Duodenal mucosa (tissue), 2 donors: ENCODE results near the gene STPG2.

Experiments used
- H3K27ac ChIP-seq: one replicate; pipeline ENCODE4 v1.7.0; 2013; ENCODE audit warnings: low read depth, low read length
- H3K27me3 ChIP-seq, 2 donors: one replicate each; pipeline ENCODE4 v1.7.0; 2013; ENCODE audit warnings: low read length in 2 of 2, control low read depth in 1 of 2; ENCODE audit not compliant: insufficient read depth in 2 of 2, control insufficient read depth in 1 of 2
- H3K36me3 ChIP-seq, 2 donors: one replicate each; pipeline ENCODE4 v1.7.0; 2013; ENCODE audit warnings: low read length in 2 of 2, control low read depth in 1 of 2; ENCODE audit not compliant: insufficient read depth in 2 of 2, control insufficient read depth in 1 of 2
- H3K4me1 ChIP-seq, 2 donors: one replicate each; pipeline ENCODE4 v1.7.0; 2013; ENCODE audit warnings: low read length in 2 of 2, control low read depth in 1 of 2; ENCODE audit not compliant: insufficient read depth in 2 of 2, control insufficient read depth in 1 of 2
- H3K4me3 ChIP-seq, 2 donors: one replicate each; pipeline ENCODE4 v1.7.0; 2013; ENCODE audit warnings: low read length in 2 of 2, low read depth in 1 of 2
- H3K9ac ChIP-seq, 2 donors: one replicate each; pipeline ENCODE4 v1.7.0; 2013; ENCODE audit warnings: low read length in 2 of 2, low read depth in 1 of 2
- H3K9me3 ChIP-seq, 2 donors: one replicate each; pipeline ENCODE4 v1.7.0; 2013; ENCODE audit warnings: low read length in 2 of 2, control low read depth in 1 of 2; ENCODE audit not compliant: control insufficient read depth in 1 of 2

Gene STPG2

DNA sequence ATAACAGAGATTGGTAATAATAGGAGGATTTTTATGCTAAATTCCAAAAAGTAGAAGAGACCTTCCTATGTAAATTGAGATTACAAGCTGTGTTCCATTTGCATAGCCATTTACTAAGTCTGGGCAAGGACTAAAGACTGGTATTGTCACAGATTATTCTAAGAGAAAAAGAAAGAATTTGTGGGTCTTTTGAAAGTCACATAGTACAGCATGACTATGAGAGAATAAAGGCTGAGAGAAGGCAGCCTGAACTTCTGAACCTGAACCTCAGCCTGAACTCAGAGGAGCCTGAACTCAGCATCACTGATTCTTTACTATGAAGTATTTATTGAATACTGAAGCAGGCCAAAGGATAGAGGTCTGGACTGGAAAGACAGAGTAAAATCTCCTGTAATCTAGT is 297.5 kb downstream of the STPG2 start:
- Histone ChIP-seq H3K4me3 (no peak overlapping the region), H3K9ac (no peak overlapping the region), H3K27me3 (no peaks in the 10 kb centered on the region), H3K27ac (no peak overlapping the region), H3K4me1 (no peaks in the 10 kb centered on the region), H3K9me3 (no peaks in the 10 kb centered on the region), H3K36me3 (no peaks in the 10 kb centered on the region)

DNA sequence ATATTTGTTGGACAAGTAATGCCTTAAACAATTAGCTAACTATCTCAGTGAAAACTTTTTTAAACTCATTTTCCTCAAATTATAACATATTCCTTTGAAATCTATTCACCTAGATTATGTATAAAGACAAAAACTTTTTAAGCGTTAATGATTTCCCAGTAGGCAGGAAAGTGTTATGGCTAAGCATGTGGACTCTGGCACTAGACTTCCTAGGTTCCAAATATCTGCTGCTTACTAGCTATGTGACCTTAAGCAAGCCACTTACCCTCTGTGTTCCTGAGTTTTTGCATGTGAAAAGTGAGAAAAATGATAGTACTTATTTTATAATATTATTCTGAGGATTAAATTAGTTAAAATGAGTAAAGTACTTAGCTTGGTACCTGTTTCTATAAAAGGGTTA is 301.8 kb downstream of the STPG2 start:
- Histone ChIP-seq H3K4me3 (no peak overlapping the region), H3K9me3 (no peaks in the 10 kb centered on the region), H3K27me3 (no peaks in the 10 kb centered on the region), H3K9ac (no peak overlapping the region), H3K4me1 (no peaks in the 10 kb centered on the region), H3K27ac (no peak overlapping the region), H3K36me3 (no peaks in the 10 kb centered on the region)

DNA sequence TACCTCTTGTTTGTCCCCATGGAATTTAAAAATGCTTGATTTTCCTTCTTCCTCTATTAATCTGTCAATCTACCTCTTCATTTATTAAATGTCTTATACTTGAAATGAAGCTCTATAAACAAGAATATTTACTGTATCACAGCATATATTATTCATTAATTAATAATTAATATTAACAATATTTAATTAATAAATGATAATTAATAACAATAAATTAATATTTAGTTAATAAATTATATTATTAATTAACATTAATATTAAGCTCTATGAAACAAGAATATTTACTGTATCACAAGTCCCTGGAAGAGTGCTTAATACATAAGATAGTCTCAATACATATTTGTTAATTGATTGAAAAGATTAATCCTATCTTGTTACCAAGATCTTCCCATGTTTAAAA is 306.6 kb downstream of the STPG2 start:
- Histone ChIP-seq H3K9ac (no peak overlapping the region), H3K27me3 (no peaks in the 10 kb centered on the region), H3K9me3 (no peaks in the 10 kb centered on the region), H3K4me1 (no peaks in the 10 kb centered on the region), H3K4me3 (no peak overlapping the region), H3K27ac (no peak overlapping the region), H3K36me3 (no peaks in the 10 kb centered on the region)

DNA sequence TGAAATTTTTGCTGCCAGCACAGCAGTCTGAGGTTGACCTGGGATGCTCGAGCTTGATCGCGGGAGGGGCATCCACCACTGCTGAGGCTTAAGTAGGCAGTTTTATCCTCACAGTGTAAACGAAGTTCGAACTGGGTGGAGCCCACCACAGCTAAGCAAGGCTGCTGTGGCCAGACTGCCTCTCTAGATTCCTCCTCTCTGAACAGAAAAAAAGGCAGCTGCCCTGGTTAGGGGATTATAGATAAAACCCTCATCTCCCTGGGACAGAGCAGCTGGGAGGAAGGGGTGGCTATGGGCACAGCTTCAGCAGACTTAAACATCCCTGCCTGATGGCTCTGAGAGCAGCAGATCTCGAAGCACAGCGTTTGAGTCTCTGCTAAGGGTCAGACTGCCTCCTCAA is 314.6 kb downstream of the STPG2 start:
- Histone ChIP-seq H3K9ac (no peak overlapping the region), H3K27me3 (no peaks in the 10 kb centered on the region), H3K9me3 (no peaks in the 10 kb centered on the region), H3K27ac (no peak overlapping the region), H3K4me1 (no peaks in the 10 kb centered on the region), H3K4me3 (no peak overlapping the region), H3K36me3 (no peaks in the 10 kb centered on the region)

DNA sequence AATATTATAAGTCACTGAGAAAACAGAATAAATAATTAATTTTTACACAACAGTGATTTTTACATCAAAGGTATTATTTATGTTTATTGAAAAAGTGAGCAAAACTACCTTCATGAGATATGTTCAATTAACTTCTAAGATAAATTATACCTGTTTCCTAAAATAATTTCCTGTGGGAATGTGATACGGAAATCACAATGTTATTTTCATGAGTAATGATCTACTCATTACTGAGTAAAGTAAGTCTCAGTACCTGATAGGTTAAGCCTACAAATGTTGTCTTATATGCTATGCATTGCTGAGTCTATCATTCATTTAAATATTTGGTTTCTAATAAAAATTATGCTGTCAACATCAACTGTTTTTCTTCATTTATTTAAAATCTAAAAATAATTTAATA is 324.0 kb downstream of the STPG2 start:
- Histone ChIP-seq H3K9me3 (no peaks in the 10 kb centered on the region), H3K4me1 (no peaks in the 10 kb centered on the region), H3K36me3 (no peaks in the 10 kb centered on the region)

DNA sequence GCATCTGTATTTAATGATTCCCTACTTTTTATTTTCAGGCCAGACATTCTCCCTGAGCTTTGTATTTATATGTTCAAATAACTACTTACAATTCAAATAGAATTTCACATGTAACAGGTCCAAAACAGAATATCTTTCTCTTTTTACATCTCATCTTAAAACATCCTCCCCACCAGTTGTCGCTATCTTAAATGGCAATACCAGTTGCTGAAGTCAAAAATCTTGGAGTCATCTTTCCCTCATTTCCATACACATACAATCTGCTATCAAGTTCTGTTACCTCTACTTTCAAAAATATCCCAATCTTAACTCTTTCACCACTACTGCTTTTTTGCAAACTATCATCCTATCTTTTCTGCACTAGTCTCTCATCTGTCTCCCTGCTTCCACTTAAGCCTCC is 330.5 kb downstream of the STPG2 start:
- Histone ChIP-seq H3K27ac (no peak overlapping the region), H3K27me3 (no peaks in the 10 kb centered on the region), H3K9ac (no peak overlapping the region), H3K9me3 (no peaks in the 10 kb centered on the region), H3K36me3 (no peaks in the 10 kb centered on the region), H3K4me1 (no peaks in the 10 kb centered on the region), H3K4me3 (no peak overlapping the region)

More for the DNA sequence above, 324.0 kb downstream of the STPG2 start:
- H3K27ac ChIP-seq, result no peak overlapping the region
- no peak overlapping the region for H3K4me3 ChIP-seq
- H3K9ac ChIP-seq, result no peak overlapping the region
- H3K27me3 ChIP-seq, result no peaks in the 10 kb centered on the region

DNA sequence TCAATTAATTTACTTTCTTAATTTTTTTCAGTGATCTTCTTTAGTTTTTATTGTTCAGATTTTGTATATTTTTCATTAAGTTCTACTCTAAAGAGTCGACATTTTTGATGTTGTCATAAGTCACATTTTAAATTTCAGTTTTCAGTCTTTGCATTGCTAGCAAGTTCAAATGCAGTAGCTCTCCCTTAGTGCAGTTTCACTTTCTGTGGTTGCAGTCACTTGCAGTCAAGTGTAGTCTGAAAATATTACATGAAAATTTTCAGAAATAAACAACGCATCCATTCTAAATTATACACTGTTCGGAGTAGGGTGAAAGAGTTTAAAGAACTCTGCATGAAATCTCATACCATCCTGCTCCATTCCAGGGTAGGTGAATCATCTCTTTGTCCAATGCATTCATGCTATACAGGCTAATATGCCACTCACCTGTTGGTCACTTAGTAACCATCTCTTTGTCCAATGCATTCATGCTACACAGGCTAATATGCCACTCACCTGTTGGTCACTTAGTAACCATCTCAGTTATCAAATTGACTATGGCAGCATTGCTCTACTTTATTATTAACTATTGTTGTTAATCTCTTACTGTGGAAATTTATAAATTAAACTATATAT is 356.9 kb downstream of the STPG2 start:
- H3K27ac ChIP-seq, result no peak overlapping the region
- no peak overlapping the region for H3K9ac ChIP-seq
- no peaks in the 10 kb centered on the region for H3K36me3 ChIP-seq
- H3K4me3 ChIP-seq, result no peak overlapping the region
- H3K27me3 ChIP-seq, result no peaks in the 10 kb centered on the region
- H3K9me3 ChIP-seq, result no peaks in the 10 kb centered on the region
- no peaks in the 10 kb centered on the region for H3K4me1 ChIP-seq

DNA sequence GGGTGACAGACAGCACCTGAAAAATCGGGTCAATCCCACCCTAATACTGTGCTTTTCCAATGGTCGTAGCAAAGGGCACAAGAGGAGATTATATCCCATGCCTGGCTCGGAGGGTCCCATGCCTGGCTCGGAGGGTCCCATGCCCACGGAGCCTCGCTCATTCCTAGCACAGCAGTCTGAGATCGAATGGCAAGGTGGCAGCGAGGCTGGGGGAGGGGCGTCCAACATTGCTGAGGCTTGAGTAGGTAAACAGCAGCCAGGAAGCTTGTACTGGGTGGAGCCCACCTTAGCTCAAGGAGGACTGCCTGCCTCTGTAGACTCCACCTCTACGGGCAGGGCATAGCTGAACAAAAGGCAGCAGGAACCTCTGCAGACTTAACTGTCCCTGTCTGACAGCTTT is 365.1 kb downstream of the STPG2 start:
- Histone ChIP-seq H3K27ac (no peak overlapping the region), H3K9ac (no peak overlapping the region), H3K27me3 (no peaks in the 10 kb centered on the region), H3K4me3 (no peak overlapping the region), H3K9me3 (no peaks in the 10 kb centered on the region), H3K4me1 (no peaks in the 10 kb centered on the region), H3K36me3 (no peaks in the 10 kb centered on the region)

DNA sequence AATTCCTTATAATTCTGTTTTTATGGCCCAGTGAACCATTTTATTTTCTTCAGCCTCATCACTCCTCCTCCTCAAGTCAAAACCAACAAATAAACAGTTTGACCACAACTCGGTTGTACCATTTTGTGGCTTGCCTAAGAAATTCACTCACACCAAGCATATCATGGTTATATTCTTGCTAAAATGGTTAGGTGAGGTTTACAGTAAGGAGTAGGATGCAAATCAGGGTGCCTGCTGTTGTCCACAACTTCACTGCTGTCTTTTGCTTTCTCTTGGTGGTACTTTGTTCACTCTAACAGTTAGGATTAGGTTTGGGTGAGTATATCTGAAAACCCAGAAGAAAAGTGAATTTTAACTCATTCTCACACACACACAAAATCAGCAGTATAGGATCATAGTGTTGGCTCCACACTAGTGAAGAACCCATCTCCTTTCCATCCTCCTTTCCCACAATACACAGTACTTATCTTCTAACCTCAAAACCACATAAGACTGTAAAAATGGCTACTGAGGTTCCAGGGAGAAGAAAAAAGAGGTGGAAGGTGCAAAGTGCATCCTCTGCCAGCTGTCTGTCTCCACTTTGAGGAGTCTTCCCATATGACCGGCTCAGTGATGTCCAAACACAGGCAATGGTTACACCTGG is 368.8 kb downstream of the STPG2 start:
- H3K9me3 ChIP-seq, result no peaks in the 10 kb centered on the region
- no peak overlapping the region for H3K4me3 ChIP-seq
- H3K27me3 ChIP-seq, result no peaks in the 10 kb centered on the region
- H3K4me1 ChIP-seq, result no peaks in the 10 kb centered on the region
- H3K27ac ChIP-seq, result no peak overlapping the region
- H3K36me3 ChIP-seq, result no peaks in the 10 kb centered on the region
- no peak overlapping the region for H3K9ac ChIP-seq

DNA sequence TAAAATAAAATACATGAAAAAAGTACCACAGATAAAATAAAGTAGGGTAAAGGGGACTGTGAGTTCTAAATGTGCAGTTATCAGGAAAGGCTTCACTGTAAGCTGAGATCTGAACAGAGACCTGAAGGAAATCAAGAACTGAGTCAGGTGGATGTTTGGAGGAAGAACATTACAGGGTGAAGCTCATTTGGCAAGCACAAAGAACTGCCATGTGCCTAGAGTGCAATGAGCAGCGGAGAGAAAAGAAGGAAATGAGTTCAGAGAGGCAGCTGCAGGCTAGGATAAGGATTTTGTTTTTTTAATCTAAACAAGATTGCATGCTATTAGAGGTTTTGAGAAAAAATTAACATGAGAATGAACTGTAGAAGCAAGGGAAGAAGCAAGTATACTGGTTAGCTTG is 373.1 kb downstream of the STPG2 start:
- Histone ChIP-seq H3K27me3 (no peaks in the 10 kb centered on the region), H3K4me3 (no peak overlapping the region), H3K9ac (no peak overlapping the region)

More for the DNA sequence above, 373.1 kb downstream of the STPG2 start:
- no peaks in the 10 kb centered on the region for H3K36me3 ChIP-seq
- H3K4me1 ChIP-seq, result no peaks in the 10 kb centered on the region
- no peak overlapping the region for H3K27ac ChIP-seq
- H3K9me3 ChIP-seq, result no peaks in the 10 kb centered on the region
